Testis (tissue), 3 donors: ENCODE data around the gene PPM1K. TPM values are rescaled to one million over a fixed set of nuclear protein-coding genes. Genes with fewer than 3 reads are reported as not detected.

ENCODE experiments used
- DNase-seq: peaks from one replicate; pipeline ENCODE4 v3.0.0-alpha.2; 2019
- H3K27ac ChIP-seq, 2 donors: fragments of 200-600 bp; sonication (generic); one replicate each; pipeline ENCODE4 v1.5.1; 2019
- H3K27me3 ChIP-seq: fragments of 200-600 bp; sonication (generic); one replicate; pipeline ENCODE4 v1.5.1; 2019
- H3K36me3 ChIP-seq: fragments of 200-600 bp; sonication (generic); one replicate; pipeline ENCODE4 v1.5.1; 2017; ENCODE audit warnings: low read depth; ENCODE audit errors: missing control alignments
- H3K4me1 ChIP-seq: fragments of 200-600 bp; sonication (generic); one replicate; pipeline ENCODE4 v1.5.1; 2019
- H3K4me3 ChIP-seq, 2 donors: fragments of 200-600 bp; sonication (generic); one replicate each; pipeline ENCODE4 v1.5.1; 2017 to 2019
- H3K9me3 ChIP-seq: fragments of 200-600 bp; sonication (generic); one replicate; pipeline ENCODE4 v1.5.1; 2017
- POLR2A ChIP-seq: fragments of 450-650 bp; IDR thresholded peaks from one replicate; pipeline ENCODE4 v1.6.1; 2017; ENCODE audit warnings: antibody characterized with exemption, mild to moderate bottlenecking, moderate library complexity
- WGBS, 2 donors: methylation state at CpG; one replicate each; pipeline ENCODE4 v1.1.5; 2018; 5-methylcytosine and 5-hydroxymethylcytosine counted together
- intact Hi-C: fragments of 100-400 bp; cut with DNase I; formaldehyde crosslinking; loops from one replicate; pipeline ENCODE4 v1.15.1; 2023; ENCODE audit warnings: low total_unique reads
- polyA plus RNA-seq: library from polyadenylated mRNA; stranded (reverse); fragments of 350-450 nt; fragmentation: Illumina TruSeq; extraction: RNeasy Lipid Tissue Mini Kit (QIAGEN cat#74804); gene quantifications from one replicate; pipeline ENCODE4 v1.2.3, GENCODE V29; 2014; ENCODE audit warnings: low read depth, low replicate concordance; ENCODE audit not compliant: insufficient read depth
- total RNA-seq, 2 donors: library from RNA; depleted of rRNA; stranded (reverse); fragments of >200 nt; gene quantifications; one replicate each; pipeline ENCODE4 v1.2.3, GENCODE V29; 2016
- TF ChIP-seq, protein P1 (sequence below), 3 experiments: fragments of 450-650 bp in 2 of 3; fragments of 200-600 bp in 1 of 3; sonication (generic) in 1 of 3; IDR thresholded peaks; one replicate each; pipeline ENCODE4 v1.5.1; 2016 to 2019; ENCODE audit warnings: antibody characterized with exemption in 3 of 3, mild to moderate bottlenecking in 2 of 3, moderate library complexity in 1 of 3

PPM1K gene
- total and polyA plus RNA-seq, 3 donors from 2014 or later = 40.6 to 104 (median 76.5) TPM

DNA sequence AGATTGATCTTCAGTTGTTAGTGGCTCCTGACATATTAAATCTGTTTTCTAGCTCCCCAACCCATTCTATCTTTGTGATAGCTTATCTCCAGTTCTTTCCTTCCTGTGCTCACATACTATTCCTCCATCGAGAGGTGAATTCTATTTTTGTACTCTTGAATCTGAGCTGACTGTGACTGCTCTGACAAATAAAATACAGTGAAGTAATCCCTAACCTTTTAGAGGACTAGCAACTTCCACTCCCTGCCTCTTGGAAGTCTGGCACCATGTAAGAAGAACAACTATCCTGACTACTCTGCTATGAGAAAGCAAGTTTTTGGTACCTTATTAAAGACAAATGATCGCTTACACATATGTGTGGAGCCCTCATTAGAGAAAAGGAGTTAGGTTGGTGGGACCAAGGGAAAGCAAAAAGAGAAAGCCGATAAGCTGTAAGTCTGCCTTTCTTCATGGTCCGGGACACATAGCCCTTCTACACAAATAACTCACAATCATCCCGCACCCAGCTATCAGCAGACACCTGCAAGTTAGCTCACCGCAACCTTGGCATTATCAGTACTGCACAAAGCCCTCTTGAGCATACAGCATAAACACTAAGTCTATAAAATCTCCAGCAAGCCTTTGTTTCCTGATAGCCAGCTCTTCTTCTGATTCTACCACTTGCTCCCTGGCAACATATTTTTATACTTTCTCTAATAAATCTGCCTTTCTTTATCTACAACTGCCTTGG is 13.5 kb upstream of the PPM1K start:
- Histone ChIP-seq H3K9me3 (no peaks in the 10 kb centered on the region), H3K4me3 (no peak overlapping the region), H3K4me1 (no peaks in the 10 kb centered on the region), H3K27me3 (no peaks in the 10 kb centered on the region), H3K36me3 (no peaks in the 10 kb centered on the region), H3K27ac (no peak overlapping the region)
- WGBS, 2 donors = 54 to 56% methylated on average over 6 of the region's 6 CpGs
- intact Hi-C loops = no loop called here
- no peak for DNase-seq
- TF ChIP-seq, protein P1, sequence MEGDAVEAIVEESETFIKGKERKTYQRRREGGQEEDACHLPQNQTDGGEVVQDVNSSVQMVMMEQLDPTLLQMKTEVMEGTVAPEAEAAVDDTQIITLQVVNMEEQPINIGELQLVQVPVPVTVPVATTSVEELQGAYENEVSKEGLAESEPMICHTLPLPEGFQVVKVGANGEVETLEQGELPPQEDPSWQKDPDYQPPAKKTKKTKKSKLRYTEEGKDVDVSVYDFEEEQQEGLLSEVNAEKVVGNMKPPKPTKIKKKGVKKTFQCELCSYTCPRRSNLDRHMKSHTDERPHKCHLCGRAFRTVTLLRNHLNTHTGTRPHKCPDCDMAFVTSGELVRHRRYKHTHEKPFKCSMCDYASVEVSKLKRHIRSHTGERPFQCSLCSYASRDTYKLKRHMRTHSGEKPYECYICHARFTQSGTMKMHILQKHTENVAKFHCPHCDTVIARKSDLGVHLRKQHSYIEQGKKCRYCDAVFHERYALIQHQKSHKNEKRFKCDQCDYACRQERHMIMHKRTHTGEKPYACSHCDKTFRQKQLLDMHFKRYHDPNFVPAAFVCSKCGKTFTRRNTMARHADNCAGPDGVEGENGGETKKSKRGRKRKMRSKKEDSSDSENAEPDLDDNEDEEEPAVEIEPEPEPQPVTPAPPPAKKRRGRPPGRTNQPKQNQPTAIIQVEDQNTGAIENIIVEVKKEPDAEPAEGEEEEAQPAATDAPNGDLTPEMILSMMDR (IDR thresholded peaks at IDR 0.05) = no peak
- no peak for TF ChIP-seq POLR2A

DNA sequence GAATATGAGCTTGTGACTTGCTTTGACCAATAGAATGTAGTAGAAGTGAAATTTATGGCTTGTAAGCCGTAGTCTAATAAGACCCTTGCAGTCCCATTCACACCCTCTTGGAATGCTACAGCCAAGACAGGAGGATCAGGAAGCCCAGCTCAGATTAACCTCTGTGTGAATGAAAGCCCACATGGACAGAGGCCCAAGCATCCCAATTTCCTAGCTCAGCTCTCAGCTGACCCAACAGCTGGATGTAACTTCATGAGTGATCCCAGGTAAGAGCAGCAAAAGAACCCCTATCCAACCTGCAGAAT is 12.8 kb upstream of the PPM1K start:
- TF ChIP-seq POLR2A = no peak
- TF ChIP-seq, protein P1 (IDR thresholded peaks at IDR 0.05) = no peak
- Histone ChIP-seq H3K4me1 (no peaks in the 10 kb centered on the region), H3K27ac (no peak overlapping the region), H3K36me3 (no peaks in the 10 kb centered on the region), H3K9me3 (no peaks in the 10 kb centered on the region), H3K4me3 (no peak overlapping the region), H3K27me3 (no peaks in the 10 kb centered on the region)
- 94 to 96% methylated on average over 1 of the region's 1 CpG for WGBS, 2 donors
- intact Hi-C loops = no loop called here
- no peak for DNase-seq

DNA sequence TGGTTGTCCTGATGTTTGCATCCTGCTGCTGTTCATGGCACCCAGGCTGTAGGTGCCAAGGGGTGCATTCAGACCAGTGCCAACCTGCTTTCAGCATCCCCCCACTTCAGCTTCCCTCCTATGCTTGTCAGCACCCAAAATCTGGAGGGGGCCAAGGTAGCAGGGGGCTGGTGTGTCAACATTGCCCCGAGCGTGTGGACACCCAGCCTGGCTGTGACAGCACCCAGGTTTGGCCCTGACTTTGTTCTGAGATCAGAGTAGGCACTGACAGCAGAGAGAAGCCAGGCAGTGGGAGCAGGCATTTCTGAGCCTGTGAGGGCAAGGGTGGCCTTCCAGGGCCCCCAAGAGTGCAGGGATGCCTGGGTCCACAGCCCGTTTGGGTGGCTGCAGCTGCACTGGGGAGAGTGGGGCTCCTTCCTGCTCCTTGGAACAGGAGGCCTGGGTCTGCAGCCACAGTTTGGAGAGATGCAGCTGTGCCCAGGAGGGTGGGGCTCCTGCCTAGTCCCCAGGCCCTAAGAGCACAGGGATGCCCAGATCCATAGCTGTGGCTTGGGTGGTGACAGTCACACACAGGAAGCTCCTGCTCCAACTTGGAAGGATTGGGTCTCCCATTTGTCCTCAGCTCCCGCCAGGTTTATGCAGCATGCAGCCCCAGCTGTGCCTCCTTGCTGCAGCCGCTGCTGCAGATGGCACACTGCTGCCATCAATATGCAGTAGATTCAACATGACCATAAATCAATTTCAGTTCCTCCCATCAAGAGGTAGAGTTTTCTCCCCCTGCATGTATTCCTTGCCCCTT is 12.3 kb upstream of the PPM1K start:
- Histone ChIP-seq H3K9me3 (no peaks in the 10 kb centered on the region), H3K4me3 (no peak overlapping the region), H3K36me3 (no peaks in the 10 kb centered on the region), H3K27me3 (no peaks in the 10 kb centered on the region), H3K4me1 (no peaks in the 10 kb centered on the region), H3K27ac (no peak overlapping the region)
- TF ChIP-seq POLR2A = no peak
- TF ChIP-seq, protein P1 (IDR thresholded peaks at IDR 0.05) = no peak
- WGBS, 2 donors = 93 to 99% methylated on average over 2 to 5 of the region's 5 CpGs
- intact Hi-C loops = no loop called here
- DNase-seq = no peak

DNA sequence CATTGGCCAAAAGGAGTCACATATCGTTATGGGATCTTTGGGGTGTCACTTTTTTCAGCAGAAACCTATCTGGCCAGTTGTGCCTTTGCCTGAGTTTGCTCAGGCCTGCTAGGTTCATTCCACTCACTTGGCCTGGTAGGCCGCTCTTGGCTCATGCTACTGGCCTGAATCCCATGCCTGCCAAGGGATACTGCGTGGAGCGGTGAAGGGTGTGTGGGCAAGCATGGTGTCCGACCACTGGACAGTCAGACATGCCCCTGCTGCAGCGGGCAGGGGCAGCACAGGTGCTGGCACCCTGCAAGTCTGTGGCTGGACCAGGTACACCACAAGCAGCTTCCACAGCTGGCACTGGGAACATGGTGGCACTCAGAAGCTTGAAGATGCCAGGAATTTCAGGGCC is 11.3 kb upstream of the PPM1K start:
- TF ChIP-seq POLR2A = no peak
- TF ChIP-seq, protein P1 (IDR thresholded peaks at IDR 0.05) = no peak
- intact Hi-C loops = no loop called here
- no peak overlapping the region for H3K27ac ChIP-seq
- no peak overlapping the region for H3K4me3 ChIP-seq
- H3K4me1 ChIP-seq = no peaks in the 10 kb centered on the region
- no peaks in the 10 kb centered on the region for H3K9me3 ChIP-seq
- DNase-seq = no peak
- no peaks in the 10 kb centered on the region for H3K36me3 ChIP-seq
- WGBS, 2 donors = 92 to 98% methylated on average over 6 of the region's 6 CpGs
- no peaks in the 10 kb centered on the region for H3K27me3 ChIP-seq
